Activated CD8-positive, alpha-beta memory T cell treated with anti-CD3 and anti-CD28 coated beads for 4 hours (primary cell): ENCODE data around the gene RNF220.
A peak's percentile ranks its signal among the peaks of the same experiment; 100 is the strongest.

Source experiments
- DNase-seq, 2 donors: peaks; one replicate each; pipeline ENCODE4 v3.0.0-alpha.2; 2020; ENCODE audit warnings: low read depth in 2 of 2

Gene RNF220

DNA sequence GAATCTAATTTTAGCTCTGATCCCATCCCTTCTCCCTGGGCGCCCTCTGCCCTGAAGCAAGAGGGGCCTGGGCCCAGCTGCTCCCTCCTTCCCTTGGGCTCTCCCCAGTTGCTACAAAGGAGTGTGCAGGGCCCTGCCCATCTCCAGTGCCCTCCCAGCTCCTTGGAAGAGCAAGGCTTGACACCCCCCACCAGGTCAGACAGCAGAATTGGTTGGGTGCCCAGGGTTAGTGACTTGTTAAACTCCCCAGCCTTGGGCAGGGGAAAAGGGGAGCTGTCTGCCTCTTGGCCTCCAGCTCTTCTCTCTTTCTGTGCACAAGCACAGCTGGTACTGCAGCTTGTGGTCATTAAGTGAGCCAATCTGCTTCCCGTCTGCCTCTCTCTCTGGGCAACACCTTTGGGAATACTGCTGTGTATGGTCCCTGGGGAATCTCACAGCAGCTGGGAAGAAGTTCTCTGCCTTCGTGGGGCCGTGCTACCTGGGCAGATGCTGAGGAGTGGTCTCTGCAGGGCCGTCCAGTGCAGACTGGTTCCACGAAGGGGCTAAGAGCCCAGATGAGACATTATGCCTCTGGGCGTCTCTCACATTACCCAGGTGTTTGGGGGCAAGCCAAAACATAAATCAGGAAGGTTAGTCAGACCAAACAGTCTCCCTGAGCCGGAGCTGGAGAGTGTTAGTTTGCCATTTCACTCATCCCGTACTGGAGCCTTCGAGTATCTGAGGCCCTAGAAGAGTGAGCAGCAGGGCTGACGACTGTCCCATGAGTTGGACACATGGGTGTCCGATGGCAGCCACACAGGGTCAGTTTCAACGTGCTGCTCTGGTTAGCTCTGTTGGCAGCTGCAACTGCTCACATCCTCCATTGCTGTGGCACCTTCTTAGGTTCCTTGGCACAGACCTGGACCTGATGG lies 231.9 kb downstream of the RNF220 start:
- DNase-seq = no peak

GRCh38 chr1:44637702-44638411 lies 232.8 kb downstream of the RNF220 start:
- no peak for DNase-seq

- no peak for DNase-seq
Measured at GRCh38 chr1:44640200-44640853, 235.3 kb downstream of the RNF220 start.

DNA sequence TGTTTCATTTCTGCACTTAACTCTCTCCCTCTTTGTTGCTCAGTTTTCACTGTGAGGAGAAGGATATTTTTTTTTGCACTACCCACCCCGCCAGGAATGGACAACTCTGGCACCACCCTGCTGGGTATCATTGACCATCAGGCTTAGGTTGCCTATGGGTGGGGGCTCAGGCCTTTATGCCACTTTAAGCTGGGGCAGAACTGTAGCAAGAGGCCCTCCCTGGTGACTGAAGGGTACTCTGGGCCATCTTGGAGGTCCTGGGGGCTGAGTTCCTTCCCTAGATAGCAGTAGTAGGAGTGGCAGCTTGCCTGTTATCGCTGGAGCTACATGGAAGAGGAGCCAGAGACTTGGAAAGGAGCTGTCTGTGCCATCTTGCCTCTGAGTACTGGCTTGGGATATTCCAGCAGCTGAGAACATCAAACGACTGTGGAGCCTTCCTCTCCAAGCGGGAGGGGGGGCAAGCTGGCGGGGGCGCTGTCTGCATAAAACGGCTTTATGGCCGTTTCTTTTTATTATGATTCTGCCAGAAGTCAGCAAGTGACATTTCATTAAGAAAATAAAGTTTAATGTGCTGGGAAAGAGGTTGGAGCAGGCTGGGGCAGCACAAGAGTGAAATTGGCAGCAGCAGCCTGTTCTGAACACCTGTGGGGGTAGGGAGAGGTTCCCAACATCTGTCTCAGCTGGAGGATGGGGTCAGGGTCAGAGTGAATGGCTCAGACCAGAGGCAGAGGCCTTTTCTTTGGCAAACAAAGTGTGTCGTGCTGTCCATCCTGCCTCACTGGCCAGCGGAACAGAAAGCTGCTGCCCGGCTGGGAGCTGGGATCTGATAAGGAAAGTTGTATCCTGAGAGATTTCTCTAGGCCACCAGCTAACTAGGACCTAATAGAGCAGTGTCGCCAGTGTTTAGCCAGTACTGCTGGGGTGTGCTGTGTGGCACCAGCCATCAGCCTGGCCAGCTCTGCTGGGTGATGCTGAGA lies 236.4 kb downstream of the RNF220 start:
- no peak for DNase-seq

GRCh38 chr1:44642255-44642654 lies 237.2 kb downstream of the RNF220 start:
- no peak for DNase-seq

DNA sequence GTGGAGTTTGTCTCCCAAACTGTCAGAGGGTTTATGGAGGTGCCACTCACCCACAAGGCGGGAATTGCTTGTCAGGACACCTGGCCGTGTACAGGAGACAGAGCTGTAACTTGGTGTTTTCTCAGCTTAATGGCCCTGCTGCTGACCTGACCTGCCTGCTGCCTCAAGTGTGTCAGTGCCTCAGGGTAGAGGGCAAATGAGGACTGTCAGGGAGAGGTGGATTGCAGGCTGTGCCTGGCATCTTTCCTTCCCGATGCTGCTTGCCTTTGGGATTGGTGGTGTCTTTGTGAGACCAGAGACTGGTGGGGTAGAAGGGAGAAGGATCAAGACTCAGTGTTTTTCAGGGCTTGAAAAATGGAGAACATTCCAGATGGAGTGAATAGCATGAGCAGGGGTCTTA lies 237.9 kb downstream of the RNF220 start:
- DNase-seq = no peak

DNA sequence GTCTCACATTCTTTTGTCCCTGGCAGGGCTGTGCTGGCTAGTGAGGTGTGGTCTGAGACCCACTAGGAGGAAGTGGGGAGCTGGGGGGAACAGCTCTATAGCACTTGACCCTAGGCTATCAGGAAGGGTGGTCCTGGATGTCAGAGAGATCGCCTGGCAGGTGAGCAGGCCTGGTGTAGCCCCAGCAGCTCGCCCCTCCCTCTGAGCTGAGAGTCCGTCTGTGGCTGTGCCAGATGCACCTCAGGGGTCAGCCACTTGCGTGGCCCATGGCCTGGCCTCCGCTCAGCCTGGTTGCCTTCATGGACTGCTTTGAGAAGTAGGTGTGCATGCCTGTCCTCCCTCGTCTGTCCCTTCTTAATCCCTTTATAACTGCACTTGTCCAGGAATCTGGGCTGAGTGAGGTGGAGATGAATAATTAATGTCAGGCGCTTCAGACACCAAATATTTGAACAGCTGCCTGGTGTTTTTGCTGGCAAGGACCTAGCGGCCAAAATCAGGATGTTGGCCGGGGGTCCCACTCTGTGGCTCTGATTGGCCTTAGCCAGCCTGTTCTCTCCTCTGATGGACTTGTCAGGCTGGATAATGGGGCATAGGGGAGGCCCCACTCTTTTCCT lies 238.8 kb downstream of the RNF220 start:
- no peak for DNase-seq

- DNase-seq = no peak
Measured at GRCh38 chr1:44644806-44645205, 239.8 kb downstream of the RNF220 start.

DNA sequence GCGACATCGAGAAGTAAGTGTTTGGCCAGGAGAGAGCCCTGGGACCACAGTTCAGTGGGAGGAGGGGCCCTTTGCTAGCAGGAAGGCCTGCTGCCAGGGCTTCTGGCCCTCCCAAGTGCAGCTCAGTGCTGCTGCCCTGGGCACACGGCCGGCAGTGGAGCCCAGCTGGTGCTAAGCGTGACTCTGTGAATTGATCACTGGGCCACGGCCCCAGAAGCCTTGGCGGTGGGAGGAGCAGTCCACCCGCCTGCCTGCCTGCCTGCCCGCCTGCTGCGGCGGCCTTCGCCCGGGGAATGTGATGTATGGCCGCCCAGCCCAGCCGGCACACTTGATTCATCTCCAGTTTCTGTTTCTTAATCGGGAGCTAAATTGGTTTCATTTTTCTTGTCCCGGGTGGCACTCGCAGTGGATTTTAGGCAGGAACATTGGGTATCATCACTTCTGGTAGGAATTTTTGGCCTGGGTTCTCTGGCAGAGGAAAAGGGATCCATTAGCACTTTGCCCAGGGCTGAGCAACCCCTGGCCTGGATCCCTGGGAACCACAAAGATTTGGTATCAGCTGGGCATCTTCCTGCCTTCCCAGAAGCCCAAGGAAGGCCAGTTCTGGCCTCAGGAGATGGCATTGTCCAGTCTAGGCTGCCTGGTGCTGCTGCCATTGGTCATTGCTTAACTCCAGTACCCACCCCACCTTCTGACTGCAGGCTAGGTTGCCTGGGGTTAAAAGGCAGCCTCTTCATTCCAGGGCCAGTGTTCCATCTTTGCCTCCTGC lies 240.6 kb downstream of the RNF220 start:
- no peak for DNase-seq

DNA sequence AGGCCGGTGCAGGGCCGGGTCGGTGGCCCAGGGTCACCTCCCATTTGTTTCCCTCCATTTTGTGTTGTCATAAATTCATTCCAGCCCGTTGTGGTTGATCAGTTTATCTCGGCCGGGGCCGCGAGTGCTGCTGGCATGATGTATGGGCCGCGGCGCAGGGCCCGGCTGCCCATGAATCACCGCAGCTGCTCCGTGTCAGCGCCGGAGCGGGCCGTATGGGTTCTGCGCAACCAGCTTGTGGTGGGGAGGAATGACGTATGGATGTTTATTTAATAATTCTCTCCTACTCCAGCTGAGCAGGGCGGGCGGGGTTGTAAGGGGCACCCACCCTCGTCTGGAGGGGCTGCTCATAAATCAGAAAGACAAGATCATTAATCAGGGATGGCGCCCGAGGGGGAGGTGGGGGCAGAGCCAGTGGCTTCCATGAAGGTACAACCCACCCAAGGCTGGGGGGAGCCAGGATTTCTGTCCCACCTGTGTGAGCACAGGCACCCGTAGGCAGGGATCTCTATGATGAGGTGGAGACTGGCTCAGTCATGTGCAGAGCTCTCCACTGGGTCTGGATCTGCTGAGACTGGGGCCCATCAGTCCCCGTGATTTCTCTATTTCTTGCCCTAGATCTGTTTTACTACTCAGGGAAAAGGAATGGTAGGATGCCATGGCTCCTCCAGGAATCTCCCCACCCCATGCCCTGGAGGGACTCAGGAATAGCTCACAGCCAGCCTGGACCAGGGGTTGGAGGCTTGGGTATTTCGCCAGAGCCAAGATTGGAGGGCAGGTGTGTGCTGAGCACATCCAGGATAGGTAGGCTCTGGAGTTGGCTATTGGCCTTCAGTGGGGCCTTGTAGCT lies 241.4 kb downstream of the RNF220 start:
- DNase-seq = no peak

DNA sequence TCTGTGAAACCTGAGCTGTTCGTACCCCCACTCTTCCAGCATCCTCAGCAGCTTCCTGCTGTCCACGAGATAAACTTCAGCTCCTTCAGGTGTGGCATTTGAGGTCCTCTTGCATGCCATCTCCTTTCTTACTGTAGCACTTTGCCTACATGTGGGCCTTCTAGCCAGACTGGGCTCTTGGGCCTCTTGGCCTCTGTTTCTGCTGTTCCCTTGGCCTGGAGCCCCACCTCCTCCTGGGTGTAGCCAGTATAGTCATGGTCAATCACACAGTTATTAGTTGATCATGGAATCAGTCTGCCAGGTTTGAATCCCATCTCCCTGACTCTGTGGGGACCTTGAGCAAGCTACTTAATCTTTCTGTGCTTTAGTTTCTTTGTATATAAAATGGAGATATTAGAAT lies 242.8 kb downstream of the RNF220 start:
- no peak for DNase-seq

- no peak for DNase-seq
Measured at GRCh38 chr1:44648529-44649250, 243.6 kb downstream of the RNF220 start.

GRCh38 chr1:44649788-44650158 lies 244.7 kb downstream of the RNF220 start:
- DNase-seq = no peak

DNA sequence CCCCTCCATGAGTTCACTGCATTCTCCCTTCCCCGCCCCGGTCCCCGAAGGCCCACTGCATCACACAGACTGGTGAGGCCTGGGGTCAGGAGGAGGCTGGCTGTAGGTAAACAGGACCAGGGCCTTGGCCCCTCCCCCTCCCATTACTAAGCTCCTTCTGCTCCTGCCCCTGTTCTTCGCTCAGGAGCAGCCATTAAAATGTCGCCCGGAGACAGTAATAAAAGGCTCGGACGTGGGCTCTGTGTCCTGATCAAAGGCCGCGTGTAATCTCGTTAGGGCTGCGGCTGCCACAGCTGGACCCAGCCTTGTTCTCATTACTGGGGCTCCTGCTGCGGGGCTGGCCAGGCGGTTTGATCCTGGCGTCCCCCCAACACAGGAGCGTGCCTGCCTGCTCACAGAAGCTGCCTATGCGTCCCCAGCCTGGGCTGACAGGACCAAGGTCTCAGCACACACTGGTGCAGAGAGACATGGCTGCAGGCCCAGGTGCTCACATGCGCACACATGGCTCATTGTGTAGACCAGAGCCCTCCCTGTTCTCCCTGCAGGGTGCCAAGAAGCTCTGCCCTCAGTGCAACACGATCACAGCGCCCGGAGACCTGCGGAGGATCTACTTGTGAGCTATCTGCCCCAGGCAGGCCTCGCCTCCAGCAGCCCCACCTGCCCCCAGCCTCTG lies 245.2 kb downstream of the RNF220 start:
- no peak for DNase-seq

DNA sequence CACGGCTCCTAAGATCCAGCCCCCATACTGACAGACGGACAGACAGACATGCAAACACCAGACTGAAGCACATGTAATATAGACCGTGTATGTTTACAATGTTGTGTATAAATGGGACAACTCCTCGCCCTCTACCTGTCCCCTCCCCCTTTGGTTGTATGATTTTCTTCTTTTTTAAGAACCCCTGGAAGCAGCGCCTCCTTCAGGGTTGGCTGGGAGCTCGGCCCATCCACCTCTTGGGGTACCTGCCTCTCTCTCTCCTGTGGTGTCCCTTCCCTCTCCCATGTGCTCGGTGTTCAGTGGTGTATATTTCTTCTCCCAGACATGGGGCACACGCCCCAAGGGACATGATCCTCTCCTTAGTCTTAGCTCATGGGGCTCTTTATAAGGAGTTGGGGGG lies 246.0 kb downstream of the RNF220 start:
- no peak for DNase-seq

DNA sequence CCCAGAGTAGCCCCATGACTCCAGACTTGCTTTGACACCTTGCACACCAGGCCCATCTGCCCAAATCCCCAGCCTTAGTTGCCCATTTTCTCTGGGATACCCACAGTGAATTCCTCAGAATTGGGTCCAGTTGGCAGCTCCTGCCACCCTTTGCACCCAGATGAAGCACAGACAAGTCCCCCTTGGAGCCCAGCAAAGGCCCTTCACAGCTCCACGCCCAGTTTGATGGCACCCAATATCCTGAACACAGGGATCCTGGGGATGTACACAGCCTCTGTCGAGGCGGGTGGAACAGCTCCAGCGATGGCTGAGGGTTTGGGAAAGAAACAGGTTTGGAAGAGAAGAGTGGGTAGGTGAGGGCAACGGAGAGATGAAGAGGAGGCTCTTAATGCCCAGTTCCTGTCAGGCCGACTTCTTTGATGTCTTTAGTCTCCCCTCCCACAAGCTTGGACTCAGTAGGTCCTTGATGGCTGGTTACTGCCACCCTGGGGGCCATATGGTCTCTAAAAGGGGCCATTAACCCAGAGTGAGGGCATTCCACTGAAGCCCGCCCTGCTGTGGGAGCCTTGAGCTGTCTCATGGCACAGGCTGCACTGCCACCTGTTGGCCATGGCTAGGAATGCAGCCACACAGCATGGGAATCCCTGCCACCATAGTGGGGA lies 247.5 kb downstream of the RNF220 start:
- peak; percentile 60 to 62 for DNase-seq
